IMR-90 (cell line): ENCODE results near the gene UBALD1. TPM values are rescaled to one million over a fixed set of nuclear protein-coding genes. Genes with fewer than 3 reads are reported as not detected.

Experiments used
- ATAC-seq: fragments of 200-7000 bp; cut with Tn5 transposase; 2 replicates; pipeline ENCODE4 v1.9.1; 2020; ENCODE audit warnings: low read depth, mild to moderate bottlenecking, moderate library complexity
- BruUV-seq: library from RNA; stranded (reverse); fragments of 400-500 nt; replicated peaks from 2 replicates; lab custom pipeline; 2021; lab: Mats Ljungman, UMichigan
- CTCF ChIA-PET: fragments of 300-600 bp; formaldehyde crosslinking; extraction: SDS; loops from one replicate; lab custom pipeline; 2021; ENCODE audit warnings: antibody characterized with exemption; lab: Yijun Ruan, JAX
- POLR2A ChIA-PET: fragments of 300-600 bp; sonication (Branson Sonifier 250); formaldehyde crosslinking; loops from one replicate; lab custom pipeline; 2022; ENCODE audit warnings: antibody characterized with exemption; ENCODE audit not compliant: unreplicated experiment; lab: Charles Lee
- DNase-seq: peaks from one replicate; pipeline ENCODE4 v3.0.0; 2013
- H2AFZ ChIP-seq: replicated peaks from 2 replicates; pipeline ENCODE3; 2013; ENCODE audit warnings: low read length, mild to moderate bottlenecking; ENCODE audit not compliant: poor library complexity
- H2AK5ac ChIP-seq: 2 replicates; pipeline ENCODE4 v1.6.1; 2013; ENCODE audit warnings: low read depth, low read length, inconsistent platforms
- H2AK9ac ChIP-seq: replicated peaks from 2 replicates; pipeline ENCODE3; 2013; ENCODE audit warnings: mild to moderate bottlenecking, low read depth, low read length, moderate library complexity; ENCODE audit not compliant: poor library complexity
- H2BK120ac ChIP-seq: 2 replicates; pipeline ENCODE4 v1.6.1; 2013; ENCODE audit warnings: low read depth, low read length, inconsistent platforms
- H2BK15ac ChIP-seq: 3 replicates; pipeline ENCODE4 v1.6.1; 2013; ENCODE audit warnings: low read depth, low read length, inconsistent platforms
- H2BK20ac ChIP-seq: 2 replicates; pipeline ENCODE4 v1.6.1; 2013; ENCODE audit warnings: low read depth, mild to moderate bottlenecking, inconsistent platforms, low read length, moderate library complexity
- H2BK5ac ChIP-seq: 2 replicates; pipeline ENCODE4 v1.6.1; 2013; ENCODE audit warnings: mild to moderate bottlenecking, low read depth, low read length, inconsistent platforms; ENCODE audit not compliant: poor library complexity, severe bottlenecking
- H3K14ac ChIP-seq: replicated peaks from 2 replicates; pipeline ENCODE4 v1.6.1; 2013; ENCODE audit warnings: low read depth, low read length, inconsistent platforms
- H3K18ac ChIP-seq: 2 replicates; pipeline ENCODE4 v1.6.1; 2013; ENCODE audit warnings: low read depth, low read length, control low read depth
- H3K23ac ChIP-seq: 2 replicates; pipeline ENCODE4 v1.6.1; 2013; ENCODE audit warnings: low read depth, low read length, inconsistent platforms
- H3K27ac ChIP-seq: 2 replicates; pipeline ENCODE4 v1.5.1; 2013; ENCODE audit warnings: mild to moderate bottlenecking, control low read depth, low read length; ENCODE audit not compliant: insufficient read depth
- H3K27me3 ChIP-seq: 2 replicates; pipeline ENCODE4 v1.6.1; 2013; ENCODE audit warnings: low read length; ENCODE audit not compliant: control insufficient read depth, insufficient read depth
- H3K36me3 ChIP-seq: 2 replicates; pipeline ENCODE4 v1.6.1; 2013; ENCODE audit warnings: low read length, mixed read lengths; ENCODE audit not compliant: control insufficient read depth, insufficient read depth
- H3K4ac ChIP-seq: 2 replicates; pipeline ENCODE4 v1.6.1; 2013; ENCODE audit warnings: low read depth, low read length, inconsistent platforms
- H3K4me1 ChIP-seq: 2 replicates; pipeline ENCODE4 v1.6.1; 2013; ENCODE audit warnings: low read length, mixed read lengths; ENCODE audit not compliant: control insufficient read depth, insufficient read depth
- H3K4me2 ChIP-seq: 2 replicates; pipeline ENCODE4 v1.6.1; 2013; ENCODE audit warnings: low read depth, mild to moderate bottlenecking, control low read depth, low read length, moderate library complexity
- H3K4me3 ChIP-seq: 2 replicates; pipeline ENCODE4 v1.5.1; 2013; ENCODE audit warnings: low read depth, mild to moderate bottlenecking, control low read depth, low read length, moderate library complexity; ENCODE audit not compliant: insufficient read depth
- H3K56ac ChIP-seq: 2 replicates; pipeline ENCODE4 v1.6.1; 2013; ENCODE audit warnings: low read length, inconsistent platforms; ENCODE audit not compliant: insufficient read depth; ENCODE audit errors: extremely low read depth
- H3K79me1 ChIP-seq, 2 experiments: 2 replicates each; pipeline ENCODE4 v1.6.1; 2013; ENCODE audit warnings: low read length in 2 of 2, inconsistent platforms in 1 of 2, low read depth in 1 of 2
- H3K9ac ChIP-seq: 2 replicates; pipeline ENCODE4 v1.6.1; 2013; ENCODE audit warnings: low read depth, low read length, control low read depth
- H3K9me1 ChIP-seq: 2 replicates; pipeline ENCODE4 v1.6.1; 2013; ENCODE audit warnings: low read length, inconsistent platforms; ENCODE audit not compliant: insufficient read depth
- H3K9me3 ChIP-seq: 2 replicates; pipeline ENCODE4 v1.6.1; 2013; ENCODE audit warnings: low read length; ENCODE audit not compliant: control insufficient read depth, insufficient read depth
- H4K20me1 ChIP-seq: 2 replicates; pipeline ENCODE4 v1.6.1; 2013; ENCODE audit warnings: low read length, inconsistent platforms; ENCODE audit not compliant: insufficient read depth
- H4K5ac ChIP-seq: 2 replicates; pipeline ENCODE4 v1.6.1; 2013; ENCODE audit warnings: mild to moderate bottlenecking, low read depth, low read length, control low read depth
- H4K8ac ChIP-seq, 2 experiments: 2 replicates each; pipeline ENCODE4 v1.6.1; 2013; ENCODE audit warnings: low read depth in 2 of 2, low read length in 2 of 2, control low read depth in 1 of 2, inconsistent platforms in 1 of 2
- H4K91ac ChIP-seq: 2 replicates; pipeline ENCODE4 v1.6.1; 2013; ENCODE audit warnings: low read depth, low read length, inconsistent platforms; ENCODE audit not compliant: insufficient read depth
- BHLHE40 ChIP-seq: fragments of 150-350 bp; IDR thresholded peaks from 2 replicates; pipeline ENCODE4 v1.6.1; 2016; ENCODE audit warnings: mild to moderate bottlenecking, low read depth, low read length
- CHD1 ChIP-seq: IDR thresholded peaks from 2 replicates; pipeline ENCODE4 v1.6.1; 2012; ENCODE audit warnings: low read depth, low read length, improper control_type of control experiment
- MAFK ChIP-seq: IDR thresholded peaks from 2 replicates; pipeline ENCODE4 v1.6.1; 2012; ENCODE audit warnings: low read depth, low read length, improper control_type of control experiment
- MXI1 ChIP-seq: IDR thresholded peaks from 2 replicates; pipeline ENCODE4 v1.6.1; 2012; ENCODE audit warnings: low read depth, mild to moderate bottlenecking, low read length, moderate library complexity, borderline replicate concordance
- NFE2L2 ChIP-seq: fragments of 150-350 bp; IDR thresholded peaks from 2 replicates; pipeline ENCODE4 v1.6.1; 2016; ENCODE audit warnings: low read depth, mild to moderate bottlenecking, low read length
- POLR2A ChIP-seq: IDR thresholded peaks from 2 replicates; pipeline ENCODE4 v1.6.1; 2012; ENCODE audit warnings: mild to moderate bottlenecking, low read depth, low read length
- RFX5 ChIP-seq: IDR thresholded peaks from 2 replicates; pipeline ENCODE4 v1.8.0; 2012; ENCODE audit warnings: low read depth, mild to moderate bottlenecking, low read length, moderate library complexity
- SMC3 ChIP-seq: fragments of 150-350 bp; IDR thresholded peaks from 2 replicates; pipeline ENCODE4 v1.6.1; 2016; ENCODE audit warnings: low read depth, mild to moderate bottlenecking, antibody characterized with exemption, low read length, moderate library complexity
- WGBS, 2 experiments: methylation state at CpG; one replicate each; pipeline versions ENCODE4 v1.1.5 to v1.1.7; 2013; ENCODE audit warnings: missing lambda C conversion rate in 2 of 2; ENCODE audit not compliant: insufficient read length in 1 of 2; ENCODE audit errors: extremely low coverage in 2 of 2; 5-methylcytosine and 5-hydroxymethylcytosine counted together
- dilution Hi-C: fragments of 300-500 bp; cut with HindIII; formaldehyde crosslinking; loops from one replicate; pipeline ENCODE4 v1.14.3; 2018; ENCODE audit warnings: low sequenced_read_pairs; ENCODE audit not compliant: unreplicated experiment
- in situ Hi-C: fragments of 300-500 bp; cut with MboI; formaldehyde crosslinking; loops from 3 replicates; pipeline ENCODE4 v1.14.3; 2019; ENCODE audit warnings: low sequenced_read_pairs, inconsistent platforms, mixed read lengths
- intact Hi-C: fragments of 100-400 bp; cut with micrococcal nuclease; formaldehyde crosslinking; loops from 2 replicates; pipeline ENCODE4 v1.10.0; 2022
- polyA plus RNA-seq, 3 experiments: library from polyadenylated mRNA; depleted of rRNA; stranded (reverse); fragments of >200 nt; gene quantifications; 2 replicates each; pipeline ENCODE4 v1.2.3, GENCODE V29; 2012; ENCODE audit warnings: low replicate concordance in 1 of 3
- total RNA-seq: library from RNA; depleted of rRNA; stranded (reverse); fragments of >200 nt; gene quantifications from 2 replicates; pipeline ENCODE4 v1.2.3, GENCODE V29; 2012
- TF ChIP-seq, protein P1 (sequence below): fragments of 150-350 bp; IDR thresholded peaks from 2 replicates; pipeline ENCODE4 v1.6.1; 2017; ENCODE audit warnings: mild to moderate bottlenecking, antibody characterized with exemption, low read length, low read depth
- TF ChIP-seq, protein P2 (sequence below): fragments of 150-350 bp; IDR thresholded peaks from 2 replicates; pipeline ENCODE4 v1.6.1; 2016; ENCODE audit warnings: low read depth, mild to moderate bottlenecking, low read length, moderate library complexity, borderline replicate concordance

The UBALD1 gene
- total and polyA plus RNA-seq, 2 of the 4 experiments (the other 2 are of a cell fraction), result 1.3 to 14.5 TPM

DNA sequence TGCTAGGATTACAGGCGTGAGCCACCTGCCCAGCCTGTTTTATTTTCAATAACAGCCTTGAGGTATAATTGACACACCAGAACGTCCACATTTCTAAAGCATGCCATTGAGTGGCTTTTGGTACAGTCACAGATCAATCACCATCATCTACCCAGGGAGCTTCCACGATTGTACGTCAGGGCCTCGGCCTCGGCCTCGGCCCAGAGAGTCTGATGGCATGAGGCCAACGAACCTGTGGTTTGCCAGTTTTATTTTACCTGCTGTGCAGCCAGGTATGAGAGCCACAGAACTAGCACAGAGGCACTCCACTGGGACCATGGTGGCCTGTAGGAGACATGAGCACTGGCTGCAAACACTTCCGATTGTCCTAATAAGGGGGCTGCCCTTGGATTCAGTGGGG lies 8.3 kb downstream of the UBALD1 start:
- Histone ChIP-seq H3K14ac (no peak overlapping the region), H3K9me1 (no peaks in the 10 kb centered on the region), H3K56ac (no peak overlapping the region), H3K4me3 (no peak overlapping the region), H2AK9ac (no peak overlapping the region), H2BK15ac (no peak overlapping the region), H4K8ac (no peak overlapping the region), H3K9ac (no peak overlapping the region), H3K9me3 (no peaks in the 10 kb centered on the region), H3K23ac (no peak overlapping the region), H2BK120ac (no peak overlapping the region), H3K4me2 (no peak overlapping the region), H3K4ac (no peak overlapping the region), H3K36me3 (peaks cover 24% of the 10 kb centered on the region; the same call in 1 of the 2 replicates), H3K27me3 (peaks cover under 1% of the 10 kb centered on the region; the same call in 1 of the 2 replicates), H3K18ac (no peak overlapping the region), H2BK5ac (no peak overlapping the region), H2AFZ (no peak overlapping the region), H4K5ac (no peak overlapping the region), H3K4me1 (peaks cover 3% of the 10 kb centered on the region; the same call in 1 of the 2 replicates), H3K27ac (no peak overlapping the region), H3K79me1 (peaks cover 7 to 34% of the 10 kb centered on the region in 2 experiments; a peak in 3 of 4 replicates), H4K91ac (no peak overlapping the region), H2AK5ac (no peak overlapping the region), H2BK20ac (no peak overlapping the region), H4K20me1 (peaks cover 35% of the 10 kb centered on the region)
- BruUV-seq, result no TSS peak
- CTCF ChIA-PET, result interaction anchor here (0.6 kb wide), 1 partner anchor 11 kb away, joined by 5 read pairs; no protein-coding TSS in a partner anchor
- intact Hi-C loops, result no loop called here
- POLR2A ChIA-PET, result no interaction called here
- no peak for DNase-seq
- no peak for TF ChIP-seq POLR2A
- TF ChIP-seq, protein P1, sequence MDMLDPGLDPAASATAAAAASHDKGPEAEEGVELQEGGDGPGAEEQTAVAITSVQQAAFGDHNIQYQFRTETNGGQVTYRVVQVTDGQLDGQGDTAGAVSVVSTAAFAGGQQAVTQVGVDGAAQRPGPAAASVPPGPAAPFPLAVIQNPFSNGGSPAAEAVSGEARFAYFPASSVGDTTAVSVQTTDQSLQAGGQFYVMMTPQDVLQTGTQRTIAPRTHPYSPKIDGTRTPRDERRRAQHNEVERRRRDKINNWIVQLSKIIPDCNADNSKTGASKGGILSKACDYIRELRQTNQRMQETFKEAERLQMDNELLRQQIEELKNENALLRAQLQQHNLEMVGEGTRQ, result no peak
- no peak for TF ChIP-seq SMC3
- TF ChIP-seq MXI1, result no peak
- TF ChIP-seq CHD1, result no peak
- no peak for TF ChIP-seq NFE2L2
- TF ChIP-seq BHLHE40, result no peak
- no peak for TF ChIP-seq MAFK
- TF ChIP-seq, protein P2, sequence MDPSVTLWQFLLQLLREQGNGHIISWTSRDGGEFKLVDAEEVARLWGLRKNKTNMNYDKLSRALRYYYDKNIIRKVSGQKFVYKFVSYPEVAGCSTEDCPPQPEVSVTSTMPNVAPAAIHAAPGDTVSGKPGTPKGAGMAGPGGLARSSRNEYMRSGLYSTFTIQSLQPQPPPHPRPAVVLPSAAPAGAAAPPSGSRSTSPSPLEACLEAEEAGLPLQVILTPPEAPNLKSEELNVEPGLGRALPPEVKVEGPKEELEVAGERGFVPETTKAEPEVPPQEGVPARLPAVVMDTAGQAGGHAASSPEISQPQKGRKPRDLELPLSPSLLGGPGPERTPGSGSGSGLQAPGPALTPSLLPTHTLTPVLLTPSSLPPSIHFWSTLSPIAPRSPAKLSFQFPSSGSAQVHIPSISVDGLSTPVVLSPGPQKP, result no peak
- no peak for TF ChIP-seq RFX5
- ATAC-seq, result no peak
- dilution Hi-C loops, result no loop called here
- in situ Hi-C loops, result no loop called here
- 81% methylated on average over 6 of the region's 9 CpGs; no CpG with 5 or more reads in 1 of the 2 experiments for WGBS, 2 experiments
